Amygdala (tissue), 56 donors: ENCODE results near the gene GFRA1.
A peak's percentile ranks its signal among the peaks of the same experiment; 100 is the strongest.
"Not testable (repeated sequence)": the region's sequence is repeated elsewhere in the genome, so short reads cannot be mapped to it uniquely, and the experiment has no call there.

Source experiments
- DNase-seq, 56 donors: peaks; one replicate each; lab custom pipeline; 2025; lab: John Stamatoyannopoulos, UW

The GFRA1 gene

DNA sequence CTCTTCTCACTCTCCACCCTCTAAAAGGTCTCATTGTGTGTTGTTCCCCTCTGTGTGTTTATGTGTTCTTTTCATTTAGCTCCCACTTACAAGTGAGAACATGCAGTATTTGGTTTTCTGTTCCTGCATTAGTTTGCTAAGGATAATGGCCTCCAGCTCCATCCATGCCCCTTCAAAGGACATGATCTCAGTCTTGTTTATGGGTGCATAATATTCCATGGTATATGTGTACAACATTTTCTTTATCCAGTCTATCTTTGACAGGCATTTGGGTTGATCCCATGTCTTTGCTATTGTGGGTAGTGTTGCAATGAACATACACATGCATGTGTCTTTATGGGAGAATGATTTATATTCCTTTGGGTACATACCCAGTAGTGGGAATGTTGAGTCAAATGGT is 107.1 kb downstream of the GFRA1 start:
- DNase-seq = not testable (repeated sequence)

DNA sequence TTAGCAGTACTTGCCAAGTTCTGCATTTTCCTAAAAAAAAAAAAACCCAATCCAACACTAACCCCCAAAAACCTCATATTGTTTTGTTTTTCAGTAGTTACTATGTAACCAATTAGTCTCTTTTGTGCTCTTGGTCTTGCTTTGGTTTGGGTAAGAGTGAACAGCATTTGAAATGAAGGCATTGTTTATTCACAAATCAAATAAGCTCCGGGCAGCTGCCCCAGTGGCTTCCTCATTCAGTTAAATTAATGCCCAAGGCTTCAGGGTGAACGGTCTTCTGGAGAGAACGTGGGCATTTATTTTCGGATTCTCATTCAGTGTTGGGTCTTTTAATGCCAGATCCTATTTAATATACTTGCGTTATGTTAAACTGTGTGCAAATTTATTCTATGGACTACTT is 108.7 kb downstream of the GFRA1 start:
- DNase-seq = peak in 13 of 56 donors; percentile 1 to 50 (median 13)

DNA sequence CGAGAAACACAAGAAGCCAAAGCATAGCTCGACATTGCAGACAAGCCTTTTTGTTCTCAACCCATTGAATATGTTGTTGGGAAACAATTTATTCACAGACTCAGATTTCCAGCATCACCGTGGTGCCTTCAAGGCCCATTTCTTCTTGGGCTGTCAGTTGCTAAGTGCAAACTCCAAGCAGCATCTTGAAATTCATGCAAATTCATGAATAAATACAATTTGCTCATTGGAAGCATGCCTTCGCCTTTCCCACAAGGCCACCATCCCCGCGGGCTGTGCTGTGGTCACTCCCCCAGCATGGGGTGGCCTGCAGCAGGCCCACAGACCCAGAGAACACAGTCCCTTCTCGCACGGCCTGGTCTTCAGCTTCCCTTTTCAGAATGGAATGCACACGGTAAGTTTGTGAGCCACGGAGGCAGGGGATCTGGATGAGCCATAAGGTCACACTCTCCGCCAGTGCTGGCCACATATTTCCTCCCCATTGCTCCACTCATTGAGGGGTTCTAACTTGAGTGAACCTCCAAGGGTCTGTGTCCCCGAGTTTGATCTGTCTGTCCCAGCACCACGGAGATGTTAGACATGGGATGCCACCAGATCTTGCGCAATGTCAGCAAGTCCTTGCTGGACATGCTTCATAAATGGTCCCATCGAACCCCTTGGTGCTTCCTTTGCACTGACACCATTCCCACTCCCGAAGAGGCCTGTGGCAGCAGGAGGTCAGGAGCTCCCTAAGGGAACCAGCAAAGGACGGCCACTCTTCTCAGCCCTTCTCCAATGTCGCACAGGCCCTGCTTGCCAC is 109.5 kb downstream of the GFRA1 start:
- peak in 9 of 56 donors; percentile 2 to 53 (median 14) for DNase-seq

DNA sequence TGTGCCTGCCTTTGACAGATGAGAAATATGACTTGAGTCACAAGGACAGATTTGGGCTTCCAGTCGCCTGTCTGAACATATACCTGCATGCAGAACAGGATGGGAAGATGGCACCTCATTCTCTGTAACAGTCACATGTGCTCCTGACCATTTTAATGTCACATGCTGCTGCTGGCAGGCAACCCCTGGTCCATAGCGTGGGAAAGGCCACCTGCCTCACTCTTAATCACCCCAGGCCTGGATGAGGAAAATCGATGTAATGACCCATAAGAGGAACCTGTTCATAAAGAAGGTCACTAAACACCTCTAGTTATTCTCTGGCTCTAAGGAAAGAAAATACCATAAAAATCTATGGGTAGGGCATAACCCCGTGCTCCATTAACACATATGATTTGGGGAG is 110.2 kb downstream of the GFRA1 start:
- DNase-seq = no peak

DNA sequence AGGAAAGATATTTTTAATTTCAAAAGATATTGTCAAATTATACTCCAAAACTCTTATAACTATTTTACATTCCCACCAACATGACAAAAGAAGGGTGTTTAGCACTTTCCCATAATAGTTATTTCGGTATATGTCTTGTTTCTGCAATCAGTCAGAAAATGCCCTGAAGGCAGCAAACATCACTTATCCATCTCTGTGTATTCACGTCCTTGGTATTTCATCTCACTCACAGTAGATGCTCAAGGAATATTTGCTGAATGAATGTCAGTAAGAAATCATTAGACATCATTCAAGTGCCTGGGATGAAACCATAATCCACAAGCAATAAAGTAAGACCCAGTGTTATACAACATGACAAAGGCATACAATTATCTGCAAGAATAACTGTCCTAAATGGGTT is 112.7 kb downstream of the GFRA1 start:
- DNase-seq = no peak

DNA sequence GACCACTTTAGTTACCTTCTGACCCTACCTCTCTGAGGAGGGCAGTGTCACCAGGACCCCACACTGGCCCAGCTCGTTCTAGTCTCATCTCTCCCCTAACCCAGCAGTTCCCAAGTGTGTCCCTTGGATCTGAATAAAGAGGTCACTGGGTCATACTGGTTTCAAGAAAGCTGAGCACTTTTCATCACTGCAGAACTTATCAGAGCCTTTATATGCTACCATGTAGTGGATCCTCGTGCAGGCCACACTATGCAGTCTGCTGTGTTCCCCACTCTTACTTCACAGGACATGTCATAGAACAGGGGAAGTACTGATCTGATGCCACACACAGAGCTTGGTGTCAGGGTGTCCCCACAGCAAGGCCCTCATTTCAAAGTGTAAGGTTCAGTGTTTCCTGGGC is 113.8 kb downstream of the GFRA1 start:
- DNase-seq = no peak

DNA sequence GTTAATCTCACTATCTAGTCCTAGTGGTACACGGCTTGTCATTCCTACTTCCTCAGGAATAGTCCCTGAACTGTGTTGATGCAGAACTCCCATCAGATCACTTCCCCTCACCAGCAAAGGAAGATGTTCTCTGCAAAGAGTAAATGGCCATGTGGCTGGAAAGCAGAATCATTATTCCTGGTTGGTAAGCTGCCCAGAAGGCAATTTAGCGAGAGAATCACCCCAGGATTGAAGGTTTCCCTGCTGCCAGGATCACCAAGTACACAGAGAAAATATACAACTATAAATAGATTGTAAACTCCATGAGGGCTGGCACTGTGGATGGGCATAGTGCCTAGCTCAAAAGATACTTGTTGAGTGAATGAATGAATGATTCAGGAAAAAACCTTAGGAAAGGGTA is 115.0 kb downstream of the GFRA1 start:
- no peak for DNase-seq

DNA sequence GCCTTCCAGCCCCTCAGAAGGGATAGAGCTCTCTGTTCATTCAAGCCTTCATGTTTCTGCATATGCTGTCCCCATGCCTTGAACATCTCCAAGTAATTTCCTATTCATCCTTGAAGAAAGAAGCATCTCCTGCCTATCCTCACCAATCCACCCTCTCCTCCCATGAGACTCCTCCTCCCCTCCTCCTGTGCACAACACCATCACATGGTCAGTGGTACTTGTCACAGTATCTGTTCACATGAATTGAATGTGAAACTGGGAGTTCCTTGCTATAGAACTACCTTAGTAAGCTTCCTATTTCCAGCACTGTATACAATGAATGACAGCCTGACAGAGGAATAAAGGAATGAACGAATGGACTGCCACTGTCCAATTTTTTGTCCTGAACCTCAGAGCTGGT is 115.5 kb downstream of the GFRA1 start:
- no peak for DNase-seq

DNA sequence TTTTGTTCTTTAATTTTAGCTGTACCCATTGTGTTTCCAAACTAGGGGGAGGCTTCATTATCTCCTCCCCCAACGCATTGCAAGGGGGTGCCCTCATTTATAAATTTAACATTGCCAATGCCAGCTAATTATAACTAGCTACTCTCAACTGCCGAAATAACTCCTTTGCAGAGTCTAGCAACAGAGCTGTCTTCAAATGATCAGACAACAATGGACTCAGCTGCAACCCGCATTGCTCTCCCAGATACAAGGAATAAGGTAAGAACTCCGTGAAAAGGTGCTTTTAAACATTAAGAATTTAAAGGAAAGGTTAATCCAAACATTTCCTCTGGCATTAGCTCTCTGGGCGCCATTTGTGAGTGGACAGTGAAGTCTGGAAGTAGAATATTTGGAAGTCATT is 116.2 kb downstream of the GFRA1 start:
- DNase-seq = no peak

DNA sequence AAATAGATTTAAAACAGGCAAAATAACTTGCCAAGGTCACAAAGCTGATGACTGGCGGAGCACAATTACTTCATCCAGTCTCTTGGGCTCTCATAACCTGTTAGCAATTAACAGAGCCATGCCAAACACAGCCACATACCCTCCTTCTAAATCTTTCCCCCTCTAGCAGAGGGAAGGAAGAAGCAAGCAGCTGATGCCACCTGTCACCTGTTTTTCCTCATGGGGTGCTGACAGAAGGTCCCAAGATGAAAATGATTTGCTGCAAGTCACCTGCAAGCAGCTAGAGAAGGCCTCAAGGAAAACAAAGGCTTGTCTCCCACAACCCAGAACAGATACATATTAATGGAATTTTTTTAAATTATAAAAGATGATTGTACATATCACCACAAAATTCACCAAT is 117.8 kb downstream of the GFRA1 start:
- no peak for DNase-seq

DNA sequence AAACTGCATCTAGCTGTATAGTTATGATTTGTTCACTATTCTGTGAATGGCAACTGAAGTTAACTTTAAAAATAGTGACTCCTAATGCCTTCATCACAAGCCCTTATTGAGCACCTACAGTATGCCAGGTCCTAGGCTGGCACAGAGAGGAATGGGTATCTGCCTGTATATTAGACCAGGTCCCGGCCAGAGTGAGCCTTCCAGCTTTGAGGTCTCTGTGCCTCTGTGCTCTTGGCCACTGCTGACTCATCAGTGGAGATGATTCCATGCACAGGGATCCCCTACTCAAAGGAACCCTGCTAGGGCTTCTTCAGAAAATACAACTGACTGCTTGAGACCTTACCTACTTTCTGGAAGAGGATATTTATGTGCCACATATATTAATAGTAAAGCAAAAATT is 118.4 kb downstream of the GFRA1 start:
- no peak for DNase-seq

DNA sequence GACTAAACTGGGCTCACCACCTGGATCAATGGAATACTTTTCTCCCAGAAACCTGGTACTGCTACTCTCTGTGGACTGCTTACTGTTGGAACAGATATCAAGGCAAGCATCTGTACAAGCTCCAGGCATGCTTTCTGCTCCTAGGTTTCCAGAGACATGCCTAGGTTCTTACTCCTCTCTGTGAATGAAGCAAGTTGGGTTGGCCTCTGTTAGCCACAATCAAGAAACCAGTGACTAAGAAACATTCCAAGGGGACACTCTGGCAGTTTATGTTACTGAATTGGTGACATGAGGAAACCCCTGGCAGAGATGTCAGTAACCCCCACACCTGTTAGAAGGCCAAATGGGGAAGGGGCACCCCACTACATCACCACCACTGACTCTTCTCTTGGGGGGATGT is 121.9 kb downstream of the GFRA1 start:
- DNase-seq = no peak

DNA sequence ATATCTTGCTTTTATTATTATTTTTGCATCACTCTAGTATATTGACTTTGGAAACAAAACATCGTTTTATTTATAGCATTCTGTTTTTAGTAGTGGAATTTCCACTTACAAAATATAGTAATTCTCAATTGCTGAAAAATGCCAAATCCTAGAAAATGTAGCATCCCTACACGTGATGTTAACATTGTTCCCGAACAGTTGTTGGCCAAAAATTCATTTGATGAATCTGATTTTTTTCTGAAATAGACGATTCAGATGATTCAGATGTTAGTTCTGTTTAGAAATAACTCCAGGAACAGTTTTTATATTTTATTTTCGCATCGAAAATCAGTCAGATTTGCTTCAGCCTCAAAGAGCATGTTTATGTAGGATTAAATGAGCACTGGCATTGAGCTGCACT is 122.4 kb downstream of the GFRA1 start:
- DNase-seq = no peak

DNA sequence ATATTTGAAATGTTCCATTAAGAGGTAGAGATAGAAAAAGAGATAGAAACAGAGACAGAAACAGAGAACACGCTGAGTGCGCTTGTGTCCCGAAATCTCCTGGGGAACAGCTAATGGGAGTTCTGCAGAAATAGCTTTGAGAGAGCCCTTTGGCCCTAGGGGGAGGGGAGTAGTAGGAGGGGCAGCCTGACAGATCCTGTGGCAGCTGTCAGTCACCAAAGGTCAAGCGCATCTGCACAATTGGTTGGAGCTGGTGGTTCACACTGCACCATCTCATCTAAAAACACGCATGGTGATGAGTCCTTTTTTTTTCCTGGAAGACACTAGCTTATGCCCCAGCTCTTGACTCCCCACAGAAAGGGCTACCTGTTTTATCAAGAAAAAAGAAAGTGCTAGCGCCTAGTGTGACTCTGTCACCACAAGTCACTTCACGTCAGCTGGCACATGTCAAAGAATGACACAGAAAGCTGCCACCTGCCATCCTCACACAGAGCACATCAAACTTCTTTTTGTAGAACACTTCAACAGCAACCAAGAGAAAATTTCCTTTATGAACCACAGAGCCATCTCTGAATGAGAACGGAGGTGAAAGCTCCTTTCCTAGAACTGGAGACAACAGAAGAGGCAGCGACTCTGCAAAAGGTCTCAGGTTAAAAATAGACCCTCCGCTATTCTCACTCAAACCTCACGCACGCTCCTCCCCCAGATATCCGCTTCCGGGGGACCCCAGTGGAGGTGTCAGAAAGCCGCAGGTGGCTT is 125.7 kb downstream of the GFRA1 start:
- DNase-seq = no peak

DNA sequence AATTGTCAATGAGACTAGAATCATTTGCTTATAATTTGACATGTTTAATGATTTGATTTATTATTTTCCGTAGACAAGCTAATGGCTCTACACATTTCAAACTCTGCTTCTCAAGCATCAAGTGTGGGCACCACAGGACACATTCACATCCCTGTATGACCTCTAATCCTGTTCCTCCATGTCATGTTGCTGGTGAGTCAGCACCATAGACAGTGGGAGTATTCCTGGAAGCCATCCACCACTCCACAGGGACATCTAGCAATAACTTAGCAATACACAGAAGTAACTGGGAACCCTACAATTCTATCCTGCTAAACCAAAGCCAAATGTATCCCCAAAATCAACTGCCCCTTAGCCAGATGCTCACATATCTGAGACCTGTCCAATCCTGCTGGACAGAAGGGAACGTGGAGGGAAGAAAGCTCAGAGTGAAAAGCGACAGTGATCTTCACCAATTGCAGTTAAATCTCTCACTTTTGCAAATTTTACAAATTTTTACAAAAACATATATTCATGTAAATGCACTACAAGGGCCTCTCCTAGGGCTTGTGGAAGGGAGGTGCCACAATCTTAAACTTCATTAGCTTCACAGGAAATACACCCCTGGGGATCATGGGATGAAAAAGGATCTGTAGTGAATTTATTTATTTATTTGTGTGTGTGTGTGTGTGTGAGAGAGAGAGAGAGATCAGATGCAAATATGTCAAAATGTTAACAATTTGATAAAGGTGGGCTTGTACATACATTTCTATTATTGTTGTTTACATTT is 126.5 kb downstream of the GFRA1 start:
- no peak for DNase-seq

DNA sequence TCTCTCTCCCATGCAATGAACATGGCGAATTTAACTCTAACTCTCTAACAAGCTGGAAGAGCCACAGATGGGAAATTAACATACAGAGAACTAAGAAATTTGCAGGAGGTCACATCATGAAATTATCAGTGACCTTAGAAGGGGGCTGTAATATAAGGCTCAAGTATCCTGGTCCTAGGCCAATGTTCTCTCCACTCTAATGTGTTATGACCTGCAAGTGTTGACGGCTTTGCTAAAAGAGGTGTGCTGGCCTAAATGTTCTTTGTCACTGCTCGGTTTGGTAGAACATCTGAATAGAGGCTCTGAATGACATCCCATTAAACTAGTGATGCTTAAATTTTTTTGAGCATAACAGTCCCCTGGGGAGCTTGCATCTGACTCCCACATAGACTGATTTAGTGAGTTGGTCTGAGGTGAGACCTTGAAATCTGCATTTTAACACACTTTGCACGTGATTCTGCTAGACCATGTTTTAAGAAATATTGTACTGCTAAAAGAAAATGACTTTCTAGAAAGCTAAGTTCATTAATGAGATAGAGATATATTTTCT is 129.3 kb downstream of the GFRA1 start:
- DNase-seq = no peak

DNA sequence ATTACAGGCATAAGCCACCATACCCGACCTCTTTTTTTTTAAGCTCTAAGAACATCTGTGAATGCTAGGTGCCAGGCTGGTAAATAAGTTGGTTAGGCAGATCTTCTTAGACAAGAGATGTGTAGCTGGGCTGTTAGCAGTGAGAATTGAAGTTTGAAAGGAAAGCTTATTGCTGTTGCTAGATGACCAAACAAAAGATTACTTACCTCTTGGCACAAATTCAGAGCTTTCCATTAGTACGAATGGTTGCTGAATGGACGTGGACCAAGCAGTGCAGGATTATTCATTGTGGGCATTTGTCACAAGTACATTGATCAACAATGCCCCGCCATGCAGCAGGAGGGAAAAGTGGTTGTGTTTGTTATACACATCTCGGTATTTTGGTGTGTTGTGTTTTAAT is 131.2 kb downstream of the GFRA1 start:
- DNase-seq = no peak

DNA sequence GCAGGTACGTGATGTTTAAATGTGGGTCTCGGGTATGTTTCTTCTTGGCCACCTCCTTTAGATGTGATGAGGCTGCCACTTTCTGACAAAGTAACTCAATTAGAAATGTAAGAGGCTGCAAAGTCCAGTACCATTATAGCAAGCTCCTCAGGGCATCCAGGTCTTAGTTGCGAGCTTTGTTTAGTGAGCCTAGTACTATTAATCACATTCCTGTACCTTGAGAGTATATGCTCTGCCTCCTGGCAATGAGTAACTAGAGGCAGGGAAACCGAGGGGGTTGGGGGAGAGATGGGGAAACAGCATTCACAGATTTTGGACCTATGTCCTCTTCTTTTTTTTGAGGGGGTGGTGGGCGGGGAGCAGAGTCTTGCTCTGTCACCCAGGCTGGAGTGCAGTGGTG is 131.8 kb downstream of the GFRA1 start:
- DNase-seq = no peak

DNA sequence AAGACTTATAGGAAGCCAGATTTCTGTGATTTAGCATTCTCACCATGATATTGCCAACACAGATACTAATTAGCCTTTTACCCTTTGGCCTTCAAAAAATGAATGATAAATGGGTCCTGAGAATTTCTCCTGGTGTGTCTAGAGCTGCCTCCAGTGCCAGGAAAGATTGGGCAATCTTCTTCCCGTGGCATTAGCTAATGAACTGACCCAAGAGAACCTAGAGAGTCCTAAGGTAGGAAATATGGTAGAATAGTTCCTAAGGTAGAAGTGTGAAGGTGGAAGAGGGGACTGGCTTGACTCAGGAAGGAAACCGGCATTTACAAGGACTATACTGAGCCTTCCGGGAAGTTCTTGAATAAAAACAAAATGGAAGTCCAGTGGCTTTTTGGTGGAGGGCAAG is 133.1 kb downstream of the GFRA1 start:
- DNase-seq = no peak

DNA sequence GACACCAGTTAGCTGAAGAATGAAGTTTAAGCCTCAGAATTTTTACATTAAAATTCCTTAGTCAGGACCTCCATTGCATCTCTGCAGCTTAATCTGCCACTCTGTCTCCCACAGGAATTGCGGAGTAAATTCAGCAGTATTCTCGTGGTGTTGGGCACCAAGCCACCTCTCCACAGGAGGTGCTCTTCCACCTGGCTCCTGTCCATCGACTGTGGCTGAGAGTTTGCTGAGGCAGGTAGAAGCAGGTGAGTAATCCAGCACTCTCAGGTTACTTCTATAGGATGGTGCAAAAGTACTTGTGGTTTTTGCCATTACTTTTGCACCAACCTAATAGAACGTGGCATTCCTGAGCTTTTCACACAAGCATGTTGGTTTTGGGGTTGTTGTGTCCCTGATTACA is 134.1 kb downstream of the GFRA1 start:
- no peak for DNase-seq

DNA sequence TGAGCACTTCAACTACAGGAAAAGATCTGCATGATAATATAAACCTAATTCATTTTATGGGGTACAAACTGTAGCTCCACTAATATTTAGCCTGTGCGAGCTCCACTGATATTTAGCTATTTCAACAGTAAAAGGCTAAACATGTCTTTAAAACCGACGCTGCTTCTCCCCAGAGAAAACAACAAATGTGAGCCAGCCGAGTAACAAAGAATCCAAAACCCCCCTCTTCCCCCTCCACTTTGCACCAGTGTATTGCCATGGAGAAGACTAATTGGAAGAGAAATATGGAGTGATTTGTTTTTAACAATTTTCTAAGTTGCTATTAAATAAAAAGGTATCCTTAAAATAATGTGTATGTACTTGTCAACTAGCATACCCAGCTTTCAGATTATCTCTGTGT is 136.7 kb downstream of the GFRA1 start:
- DNase-seq = no peak
